ENCODE data around the gene RANGAP1.

DNA sequence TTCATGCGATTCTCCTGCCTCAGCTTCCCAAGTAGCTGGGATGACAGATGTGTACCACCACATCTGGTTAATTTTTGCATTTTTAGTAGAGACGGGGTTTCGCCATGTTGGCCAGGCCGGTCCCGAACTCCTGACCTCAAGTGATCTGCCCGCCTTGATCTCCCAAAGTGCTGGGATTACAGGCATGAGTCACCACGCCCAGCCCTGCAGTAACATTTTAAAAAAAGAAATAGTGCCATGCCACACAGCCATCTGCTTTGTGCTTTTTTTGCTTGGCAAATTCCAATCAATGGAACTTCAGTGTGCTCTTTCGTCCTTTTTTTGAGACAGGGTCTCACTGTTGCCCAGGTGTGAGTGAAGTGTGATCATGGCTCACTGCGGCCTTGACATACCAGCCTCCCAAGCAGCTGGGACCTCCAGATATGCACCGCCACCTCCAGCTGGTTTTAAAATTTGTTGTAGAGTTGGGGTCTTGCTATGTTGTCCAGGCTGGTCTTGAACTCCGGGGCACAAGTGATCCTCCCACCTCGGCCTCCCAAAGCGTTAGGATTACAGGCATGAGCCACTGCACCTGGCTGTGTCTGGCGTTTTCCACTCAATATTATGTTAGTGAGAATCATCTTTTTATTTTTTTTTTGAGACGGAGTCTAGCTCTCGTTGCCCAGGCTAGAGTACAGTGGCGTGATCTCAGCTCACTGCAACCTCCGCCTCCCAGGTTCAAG, 43.4 kb downstream of the RANGAP1 start:
- TF ChIP-seq, protein P1, sequence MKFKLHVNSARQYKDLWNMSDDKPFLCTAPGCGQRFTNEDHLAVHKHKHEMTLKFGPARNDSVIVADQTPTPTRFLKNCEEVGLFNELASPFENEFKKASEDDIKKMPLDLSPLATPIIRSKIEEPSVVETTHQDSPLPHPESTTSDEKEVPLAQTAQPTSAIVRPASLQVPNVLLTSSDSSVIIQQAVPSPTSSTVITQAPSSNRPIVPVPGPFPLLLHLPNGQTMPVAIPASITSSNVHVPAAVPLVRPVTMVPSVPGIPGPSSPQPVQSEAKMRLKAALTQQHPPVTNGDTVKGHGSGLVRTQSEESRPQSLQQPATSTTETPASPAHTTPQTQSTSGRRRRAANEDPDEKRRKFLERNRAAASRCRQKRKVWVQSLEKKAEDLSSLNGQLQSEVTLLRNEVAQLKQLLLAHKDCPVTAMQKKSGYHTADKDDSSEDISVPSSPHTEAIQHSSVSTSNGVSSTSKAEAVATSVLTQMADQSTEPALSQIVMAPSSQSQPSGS (IDR thresholded peaks at IDR 0.05; ENCODE audit: low read length): no peak
- TF ChIP-seq HDAC2 (IDR thresholded peaks at IDR 0.05; ENCODE audit: borderline replicate concordance in 1 of 2, low read depth in 2 of 2, low read length in 2 of 2) (no peak), FOSL1 (IDR thresholded peaks at IDR 0.05; ENCODE audit: insufficient read depth, low read depth, low read length) (no peak), POLR2AphosphoS5 (IDR thresholded peaks at IDR 0.05; ENCODE audit: low read depth, low read length) (no peak), SP1 (IDR thresholded peaks at IDR 0.05; ENCODE audit: low read depth, low read length) (no peak)
- TF ChIP-seq, protein P2, sequence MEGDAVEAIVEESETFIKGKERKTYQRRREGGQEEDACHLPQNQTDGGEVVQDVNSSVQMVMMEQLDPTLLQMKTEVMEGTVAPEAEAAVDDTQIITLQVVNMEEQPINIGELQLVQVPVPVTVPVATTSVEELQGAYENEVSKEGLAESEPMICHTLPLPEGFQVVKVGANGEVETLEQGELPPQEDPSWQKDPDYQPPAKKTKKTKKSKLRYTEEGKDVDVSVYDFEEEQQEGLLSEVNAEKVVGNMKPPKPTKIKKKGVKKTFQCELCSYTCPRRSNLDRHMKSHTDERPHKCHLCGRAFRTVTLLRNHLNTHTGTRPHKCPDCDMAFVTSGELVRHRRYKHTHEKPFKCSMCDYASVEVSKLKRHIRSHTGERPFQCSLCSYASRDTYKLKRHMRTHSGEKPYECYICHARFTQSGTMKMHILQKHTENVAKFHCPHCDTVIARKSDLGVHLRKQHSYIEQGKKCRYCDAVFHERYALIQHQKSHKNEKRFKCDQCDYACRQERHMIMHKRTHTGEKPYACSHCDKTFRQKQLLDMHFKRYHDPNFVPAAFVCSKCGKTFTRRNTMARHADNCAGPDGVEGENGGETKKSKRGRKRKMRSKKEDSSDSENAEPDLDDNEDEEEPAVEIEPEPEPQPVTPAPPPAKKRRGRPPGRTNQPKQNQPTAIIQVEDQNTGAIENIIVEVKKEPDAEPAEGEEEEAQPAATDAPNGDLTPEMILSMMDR (IDR thresholded peaks at IDR 0.05; ENCODE audit: control extremely low read depth in 1 of 3, insufficient read depth in 1 of 3, low read depth in 1 of 3, low read length in 3 of 3): no peak
